ENCODE data around the gene PSMA5.
"Not testable (repeated sequence)": the region's sequence is repeated elsewhere in the genome, so short reads cannot be mapped to it uniquely, and the experiment has no call there.

The PSMA5 gene

GRCh38 chr1:109433322-109433721 lies 7.1 kb upstream of the PSMA5 start:
- no peak for DNase-seq (ENCODE audit: low read depth in 2 of 2)

- no peak for DNase-seq (ENCODE audit: low read depth in 2 of 2)
Measured at GRCh38 chr1:109432336-109432735, 6.1 kb upstream of the PSMA5 start.

- DNase-seq (ENCODE audit: low read depth in 2 of 2), result no peak
Measured at GRCh38 chr1:109427171-109427467, 871 bp upstream of the PSMA5 start.

- peak; percentile 53 to 60 for DNase-seq (ENCODE audit: low read depth in 2 of 2)
Measured at GRCh38 chr1:109425391-109426280, 612 bp downstream of the PSMA5 start.

- no peak for DNase-seq (ENCODE audit: low read depth in 2 of 2)
Measured at GRCh38 chr1:109423498-109423897, 2.8 kb downstream of the PSMA5 start.

- no peak for DNase-seq (ENCODE audit: low read depth in 2 of 2)
Measured at GRCh38 chr1:109412551-109412950, 13.7 kb downstream of the PSMA5 start.

- no peak for DNase-seq (ENCODE audit: low read depth in 2 of 2)
Measured at GRCh38 chr1:109404838-109405237, 21.4 kb downstream of the PSMA5 start.

- no peak for DNase-seq (ENCODE audit: low read depth in 2 of 2)
Measured at GRCh38 chr1:109402025-109402424, 24.2 kb downstream of the PSMA5 start.

GRCh38 chr1:109400035-109400655 lies 26.1 kb downstream of the PSMA5 start:
- no peak for DNase-seq (ENCODE audit: low read depth in 2 of 2)

- no peak for DNase-seq (ENCODE audit: low read depth in 2 of 2)
Measured at GRCh38 chr1:109399326-109399957, 26.8 kb downstream of the PSMA5 start.

- no peak for DNase-seq (ENCODE audit: low read depth in 2 of 2)
Measured at GRCh38 chr1:109398343-109399225, 27.7 kb downstream of the PSMA5 start.

GRCh38 chr1:109397581-109398342 lies 28.5 kb downstream of the PSMA5 start, which contains the start of gene SORT1:
TSS of gene SORT1 (minus strand) at chr1:109397918. CDS start at chr1:109397892, 26 bp downstream.
- peak; percentile 32 to 40 for DNase-seq (ENCODE audit: low read depth in 2 of 2)

- DNase-seq (ENCODE audit: low read depth in 2 of 2), result no peak
Measured at GRCh38 chr1:109396871-109397580, 29.2 kb downstream of the PSMA5 start.

GRCh38 chr1:109396513-109396839 lies 29.8 kb downstream of the PSMA5 start:
- no peak for DNase-seq (ENCODE audit: low read depth in 2 of 2)

GRCh38 chr1:109395602-109396512 lies 30.4 kb downstream of the PSMA5 start:
- DNase-seq (ENCODE audit: low read depth in 2 of 2), result no peak

- not testable (repeated sequence) for DNase-seq (ENCODE audit: low read depth in 2 of 2)
Measured at GRCh38 chr1:109395282-109395599, 31.0 kb downstream of the PSMA5 start.

GRCh38 chr1:109394591-109395281 lies 31.5 kb downstream of the PSMA5 start:
- no peak for DNase-seq (ENCODE audit: low read depth in 2 of 2)

- DNase-seq (ENCODE audit: low read depth in 2 of 2), result no peak
Measured at GRCh38 chr1:109393617-109394233, 32.5 kb downstream of the PSMA5 start.

Data from stimulated activated CD4-positive, alpha-beta T cell treated with anti-CD3 and anti-CD28 coated beads, Interleukin-4, amount 100 ng/mL, for 48 hours (primary cell).